Stomach (tissue), 4 donors: ENCODE measurements around the gene FAM117A.

Experiments
- POLR2AphosphoS5 ChIP-seq, 3 donors: sonication (generic); formaldehyde crosslinking; IDR thresholded peaks; one replicate each; pipeline ENCODE4 v1.6.1; 2016; ENCODE audit warnings: antibody characterized with exemption in 3 of 3
- TF ChIP-seq, protein P1 (sequence below), 7 experiments: fragments of 450-650 bp in 4 of 7; fragments of 200-600 bp in 3 of 7; sonication (generic) in 3 of 7; IDR thresholded peaks; one replicate each; pipeline ENCODE4 v1.5.1; 2016 to 2019; ENCODE audit warnings: antibody characterized with exemption in 7 of 7, control low read depth in 2 of 7, mild to moderate bottlenecking in 1 of 7

DNA sequence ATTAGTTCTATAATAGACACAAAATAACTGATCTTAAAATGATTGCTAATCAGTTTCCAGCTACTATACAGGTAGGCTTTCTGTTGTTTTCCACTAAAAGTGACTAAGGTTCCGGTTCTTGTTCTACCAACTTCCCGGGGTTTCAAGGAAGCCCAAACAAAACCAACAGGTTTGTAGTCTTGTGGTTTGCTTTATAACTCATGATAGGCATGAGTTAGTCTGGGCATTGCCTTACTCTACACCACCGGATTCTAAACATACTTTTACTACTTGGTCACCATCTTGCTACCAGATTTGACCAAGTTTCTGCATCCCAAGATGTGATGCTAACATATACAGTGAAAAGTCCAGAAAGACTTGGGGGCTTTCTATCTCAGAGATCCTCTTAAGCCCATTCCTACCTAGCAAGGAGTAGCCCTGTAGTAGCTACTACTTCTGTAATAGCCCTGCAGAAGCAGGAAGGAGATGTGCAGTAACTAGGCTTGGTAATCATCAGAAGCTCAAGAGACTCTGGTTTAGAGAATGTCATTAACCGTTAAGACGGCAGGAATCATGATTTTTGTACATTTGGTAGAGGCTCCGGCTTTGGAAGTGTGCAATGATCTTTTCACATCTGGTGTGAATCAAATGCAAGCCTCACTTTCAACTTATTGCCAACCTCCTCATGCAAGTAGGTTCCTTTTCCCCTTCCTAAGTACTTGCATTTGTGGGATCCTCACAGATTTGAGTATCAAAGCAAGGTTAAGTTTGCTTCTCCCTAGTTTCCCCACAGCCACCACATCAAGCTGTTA lies 1.6 kb downstream of the FAM117A start:
- TF ChIP-seq, protein P1, sequence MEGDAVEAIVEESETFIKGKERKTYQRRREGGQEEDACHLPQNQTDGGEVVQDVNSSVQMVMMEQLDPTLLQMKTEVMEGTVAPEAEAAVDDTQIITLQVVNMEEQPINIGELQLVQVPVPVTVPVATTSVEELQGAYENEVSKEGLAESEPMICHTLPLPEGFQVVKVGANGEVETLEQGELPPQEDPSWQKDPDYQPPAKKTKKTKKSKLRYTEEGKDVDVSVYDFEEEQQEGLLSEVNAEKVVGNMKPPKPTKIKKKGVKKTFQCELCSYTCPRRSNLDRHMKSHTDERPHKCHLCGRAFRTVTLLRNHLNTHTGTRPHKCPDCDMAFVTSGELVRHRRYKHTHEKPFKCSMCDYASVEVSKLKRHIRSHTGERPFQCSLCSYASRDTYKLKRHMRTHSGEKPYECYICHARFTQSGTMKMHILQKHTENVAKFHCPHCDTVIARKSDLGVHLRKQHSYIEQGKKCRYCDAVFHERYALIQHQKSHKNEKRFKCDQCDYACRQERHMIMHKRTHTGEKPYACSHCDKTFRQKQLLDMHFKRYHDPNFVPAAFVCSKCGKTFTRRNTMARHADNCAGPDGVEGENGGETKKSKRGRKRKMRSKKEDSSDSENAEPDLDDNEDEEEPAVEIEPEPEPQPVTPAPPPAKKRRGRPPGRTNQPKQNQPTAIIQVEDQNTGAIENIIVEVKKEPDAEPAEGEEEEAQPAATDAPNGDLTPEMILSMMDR (IDR thresholded peaks at IDR 0.05), result no peak
- TF ChIP-seq POLR2AphosphoS5 (IDR thresholded peaks at IDR 0.05), result no peak
